HEK293T (cell line): ENCODE data around the gene NPS.

Source experiments
- CTCF ChIA-PET: fragments of 350-600 bp; formaldehyde crosslinking; extraction: SDS; loops from one replicate; lab custom pipeline; 2021; ENCODE audit warnings: antibody characterized with exemption, inconsistent platforms; lab: Yijun Ruan, JAX
- POLR2A ChIA-PET: fragments of 350-600 bp; formaldehyde crosslinking; extraction: SDS; loops from one replicate; lab custom pipeline; 2020; ENCODE audit warnings: antibody characterized with exemption, inconsistent platforms; lab: Yijun Ruan, JAX
- DNase-seq: peaks from one replicate; pipeline ENCODE4 v3.0.0; 2012; ENCODE audit warnings: mixed read lengths; ENCODE audit errors: extremely low spot score
- ARNT ChIP-seq: fragments of 450-650 bp; IDR thresholded peaks from 2 replicates; pipeline ENCODE4 v1.6.1; 2017; ENCODE audit warnings: mild to moderate bottlenecking
- BHLHE40 ChIP-seq: fragments of 450-650 bp; IDR thresholded peaks from 2 replicates; pipeline ENCODE4 v1.6.1; 2016; ENCODE audit warnings: mild to moderate bottlenecking, moderate library complexity, borderline replicate concordance
- CTBP1 ChIP-seq: fragments of 450-650 bp; IDR thresholded peaks from 2 replicates; pipeline ENCODE4 v1.6.1; 2016; ENCODE audit warnings: borderline replicate concordance
- ELF4 ChIP-seq: fragments of 450-650 bp; IDR thresholded peaks from 2 replicates; pipeline ENCODE4 v1.6.1; 2017; ENCODE audit warnings: antibody characterized with exemption
- FOXA1 ChIP-seq: fragments of 450-650 bp; IDR thresholded peaks from 2 replicates; pipeline ENCODE4 v1.6.1; 2016; ENCODE audit warnings: mild to moderate bottlenecking
- FOXK2 ChIP-seq: fragments of 450-650 bp; IDR thresholded peaks from 2 replicates; pipeline ENCODE4 v1.6.1; 2016; ENCODE audit warnings: mild to moderate bottlenecking
- FOXM1 ChIP-seq: fragments of 450-650 bp; IDR thresholded peaks from 2 replicates; pipeline ENCODE4 v1.6.1; 2017; ENCODE audit warnings: mild to moderate bottlenecking, borderline replicate concordance
- HDGF ChIP-seq: fragments of 450-650 bp; IDR thresholded peaks from 2 replicates; pipeline ENCODE4 v1.6.1; 2017; ENCODE audit warnings: antibody characterized with exemption, borderline replicate concordance
- L3MBTL2 ChIP-seq: fragments of 450-650 bp; conservative IDR thresholded peaks from 2 replicates; pipeline ENCODE4 v1.6.1; 2016; ENCODE audit warnings: mild to moderate bottlenecking
- LEF1 ChIP-seq: fragments of 450-650 bp; IDR thresholded peaks from 2 replicates; pipeline ENCODE4 v1.6.1; 2017; ENCODE audit warnings: mild to moderate bottlenecking, borderline replicate concordance
- NFRKB ChIP-seq: fragments of 450-650 bp; IDR thresholded peaks from 2 replicates; pipeline ENCODE4 v1.6.1; 2016; ENCODE audit warnings: mild to moderate bottlenecking, moderate library complexity
- SP1 ChIP-seq: fragments of 450-650 bp; IDR thresholded peaks from 2 replicates; pipeline ENCODE4 v1.6.1; 2017
- SUZ12 ChIP-seq: fragments of 450-650 bp; IDR thresholded peaks from 2 replicates; pipeline ENCODE4 v1.6.1; 2016; ENCODE audit warnings: mild to moderate bottlenecking
- TARDBP ChIP-seq: fragments of 450-650 bp; IDR thresholded peaks from 2 replicates; pipeline ENCODE4 v1.6.1; 2016
- ZNF384 ChIP-seq: fragments of 450-650 bp; IDR thresholded peaks from 2 replicates; pipeline ENCODE4 v1.6.1; 2016
- TF ChIP-seq, protein P1 (sequence below): fragments of 450-650 bp; IDR thresholded peaks from 2 replicates; pipeline ENCODE4 v1.6.1; 2016

Gene NPS

GRCh38 chr10:127563718-127564553 lies 14.8 kb downstream of the NPS start:
- DNase-seq, result peak; percentile 43
- POLR2A ChIA-PET, result no interaction called here
- TF ChIP-seq NFRKB (no peak), FOXM1 (no peak), HDGF (no peak), TARDBP (no peak), BHLHE40 (no peak), ZNF384 (no peak), ELF4 (no peak), SP1 (no peak), LEF1 (no peak)
- TF ChIP-seq, protein P1, sequence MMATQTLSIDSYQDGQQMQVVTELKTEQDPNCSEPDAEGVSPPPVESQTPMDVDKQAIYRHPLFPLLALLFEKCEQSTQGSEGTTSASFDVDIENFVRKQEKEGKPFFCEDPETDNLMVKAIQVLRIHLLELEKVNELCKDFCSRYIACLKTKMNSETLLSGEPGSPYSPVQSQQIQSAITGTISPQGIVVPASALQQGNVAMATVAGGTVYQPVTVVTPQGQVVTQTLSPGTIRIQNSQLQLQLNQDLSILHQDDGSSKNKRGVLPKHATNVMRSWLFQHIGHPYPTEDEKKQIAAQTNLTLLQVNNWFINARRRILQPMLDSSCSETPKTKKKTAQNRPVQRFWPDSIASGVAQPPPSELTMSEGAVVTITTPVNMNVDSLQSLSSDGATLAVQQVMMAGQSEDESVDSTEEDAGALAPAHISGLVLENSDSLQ, result no peak
- CTCF ChIA-PET, result no interaction called here

DNA sequence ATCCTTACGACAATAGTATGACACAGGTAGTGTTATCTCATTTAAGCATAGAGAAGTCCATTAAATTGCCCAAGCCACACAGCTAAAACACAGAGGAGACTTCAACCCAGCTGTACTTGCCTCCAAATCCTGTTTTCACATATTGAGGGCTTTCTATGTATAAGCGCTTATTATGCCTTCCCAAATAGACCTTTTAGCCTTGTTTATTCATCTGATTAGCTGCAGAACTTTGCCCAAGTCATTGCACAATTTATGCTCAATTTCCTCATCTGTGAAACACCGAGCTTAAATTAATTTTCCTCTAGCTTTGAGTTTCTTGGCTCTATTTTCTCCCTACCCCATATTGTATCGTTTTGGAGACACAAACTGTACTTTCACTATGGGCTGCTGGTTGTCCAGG lies 15.5 kb downstream of the NPS start:
- TF ChIP-seq HDGF, result no peak
- no peak for TF ChIP-seq SP1
- TF ChIP-seq FOXA1, result no peak
- TF ChIP-seq TARDBP, result no peak
- POLR2A ChIA-PET, result no interaction called here
- DNase-seq, result no peak
- CTCF ChIA-PET, result no interaction called here

GRCh38 chr10:127565583-127565982 lies 16.5 kb downstream of the NPS start:
- TF ChIP-seq SP1 (no peak), LEF1 (no peak), BHLHE40 (no peak), ARNT (no peak), FOXA1 (no peak), TARDBP (no peak), ZNF384 (no peak), L3MBTL2 (no peak), FOXM1 (no peak), NFRKB (no peak), HDGF (no peak), CTBP1 (no peak), ELF4 (no peak), SUZ12 (no peak), FOXK2 (no peak)
- TF ChIP-seq, protein P1, result no peak
- DNase-seq, result no peak
- ChIA-PET CTCF (no interaction called here), POLR2A (no interaction called here)

GRCh38 chr10:127569210-127569609 lies 20.1 kb downstream of the NPS start:
- DNase-seq, result no peak
- TF ChIP-seq TARDBP, result no peak
- no peak for TF ChIP-seq FOXK2
- TF ChIP-seq SP1, result no peak
- TF ChIP-seq SUZ12, result no peak
- TF ChIP-seq CTBP1, result no peak
- no peak for TF ChIP-seq HDGF
- TF ChIP-seq, protein P1, result no peak
- TF ChIP-seq ZNF384, result no peak
- TF ChIP-seq FOXA1, result no peak
- TF ChIP-seq NFRKB, result no peak
- no peak for TF ChIP-seq LEF1
- no peak for TF ChIP-seq ELF4
- TF ChIP-seq BHLHE40, result no peak
- no peak for TF ChIP-seq L3MBTL2
- TF ChIP-seq ARNT, result no peak
- CTCF ChIA-PET, result no interaction called here
- POLR2A ChIA-PET, result no interaction called here

DNA sequence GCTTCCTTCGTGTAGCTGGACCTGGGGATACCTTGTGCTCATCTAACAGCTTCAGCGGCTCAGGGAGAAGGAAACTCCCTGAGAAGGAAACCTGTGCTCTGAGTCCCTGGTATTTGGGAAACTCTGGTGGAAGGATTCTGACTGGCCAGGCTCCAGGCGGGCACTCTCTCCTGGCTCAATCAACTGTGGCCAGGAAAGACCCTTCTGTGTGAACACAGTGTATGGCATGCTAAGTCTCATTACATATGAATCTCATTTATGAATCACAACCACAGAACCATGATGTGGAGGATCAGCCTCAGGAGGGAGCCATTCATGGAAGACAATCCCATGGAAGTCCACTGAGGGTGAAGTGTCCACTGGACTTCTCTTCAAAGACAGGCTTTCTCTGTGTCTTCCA lies 20.9 kb downstream of the NPS start:
- no peak for DNase-seq
- CTCF ChIA-PET, result no interaction called here
- POLR2A ChIA-PET, result no interaction called here
- TF ChIP-seq ZNF384, result no peak

- no peak for DNase-seq
- ChIA-PET CTCF (no interaction called here), POLR2A (no interaction called here)
Observed at GRCh38 chr10:127571386-127571785, 22.3 kb downstream of the NPS start.

More at GRCh38 chr10:127571386-127571785, 22.3 kb downstream of the NPS start:
- TF ChIP-seq FOXK2, result no peak
- TF ChIP-seq ZNF384, result no peak
- TF ChIP-seq, protein P1, result no peak
- no peak for TF ChIP-seq FOXA1
- no peak for TF ChIP-seq L3MBTL2
- TF ChIP-seq ARNT, result no peak
- no peak for TF ChIP-seq SP1
- TF ChIP-seq NFRKB, result no peak
- TF ChIP-seq FOXM1, result no peak
- no peak for TF ChIP-seq LEF1
- no peak for TF ChIP-seq BHLHE40
- no peak for TF ChIP-seq CTBP1
- no peak for TF ChIP-seq HDGF
- TF ChIP-seq TARDBP, result no peak
- TF ChIP-seq SUZ12, result no peak
- TF ChIP-seq ELF4, result no peak
